Measurements from ENCODE around the gene RAB42.
"Not testable (repeated sequence)": the region's sequence is repeated elsewhere in the genome, so short reads cannot be mapped to it uniquely, and the experiment has no call there.

- TF ChIP-seq POLR2A, CTCF (IDR thresholded peaks at IDR 0.05): not testable (repeated sequence)
Observed at GRCh38 chr1:28593988-28594356, 1.9 kb downstream of the RAB42 start.

Measured in esophagus squamous epithelium (tissue), 4 donors.